ENCODE data around the gene SMAGP.
"Not testable (repeated sequence)": the region's sequence is repeated elsewhere in the genome, so short reads cannot be mapped to it uniquely, and the experiment has no call there.

SMAGP gene

GRCh38 chr12:51265024-51265423 lies 5.2 kb downstream of the SMAGP start:
- DNase-seq (ENCODE audit: low read depth in 2 of 2, low spot score in 1 of 2): no peak

GRCh38 chr12:51264297-51264696 lies 5.9 kb downstream of the SMAGP start:
- DNase-seq (ENCODE audit: low read depth in 2 of 2, low spot score in 1 of 2): no peak

- DNase-seq (ENCODE audit: low read depth in 2 of 2, low spot score in 1 of 2): no peak
Measured at GRCh38 chr12:51263341-51263740, 6.9 kb downstream of the SMAGP start.

- DNase-seq (ENCODE audit: low read depth in 2 of 2, low spot score in 1 of 2): no peak
Measured at GRCh38 chr12:51262758-51263177, 7.4 kb downstream of the SMAGP start.

- not testable (repeated sequence) for DNase-seq (ENCODE audit: low read depth in 2 of 2, low spot score in 1 of 2)
Measured at GRCh38 chr12:51259600-51259999, 10.6 kb downstream of the SMAGP start.

DNA sequence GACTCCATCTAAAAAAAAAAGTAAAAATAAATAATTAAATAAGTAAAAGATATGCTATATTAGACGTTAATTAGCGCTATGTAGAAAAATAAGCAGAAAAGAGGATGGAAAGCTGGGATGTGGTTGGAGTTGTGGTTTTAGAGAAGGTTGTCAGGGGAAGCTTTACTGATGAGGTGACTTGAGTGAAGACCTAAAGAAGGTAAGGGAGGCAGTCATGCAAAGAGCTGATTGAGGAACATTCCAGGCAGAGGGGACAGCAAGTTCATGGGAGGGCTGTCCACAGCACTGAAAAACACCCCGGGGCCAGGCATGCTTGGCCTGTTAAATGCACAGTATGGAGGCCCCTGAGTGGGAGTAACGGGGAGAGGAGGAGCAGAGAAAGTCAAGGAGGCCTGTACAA lies 15.7 kb downstream of the SMAGP start:
- no peak for DNase-seq (ENCODE audit: low read depth in 2 of 2, low spot score in 1 of 2)

DNA sequence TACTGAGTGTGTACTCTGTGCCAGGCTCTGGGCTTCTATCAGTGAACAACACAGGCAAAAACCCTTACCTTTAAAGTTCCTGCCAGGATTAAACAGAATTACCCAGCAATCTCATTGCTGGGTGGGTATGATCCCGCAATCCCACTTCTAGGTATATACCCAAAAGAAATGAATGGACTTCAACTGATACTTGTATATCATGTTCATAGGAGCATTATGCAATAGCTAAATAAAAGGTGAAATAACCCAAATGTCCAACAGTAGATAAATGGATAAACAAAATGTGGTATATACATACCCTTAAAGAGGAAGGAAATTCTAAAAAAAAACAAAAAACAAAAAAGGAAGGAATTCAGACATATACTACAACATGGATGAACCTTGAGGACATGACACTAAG lies 16.9 kb downstream of the SMAGP start:
- DNase-seq (ENCODE audit: low read depth in 2 of 2, low spot score in 1 of 2): no peak

DNA sequence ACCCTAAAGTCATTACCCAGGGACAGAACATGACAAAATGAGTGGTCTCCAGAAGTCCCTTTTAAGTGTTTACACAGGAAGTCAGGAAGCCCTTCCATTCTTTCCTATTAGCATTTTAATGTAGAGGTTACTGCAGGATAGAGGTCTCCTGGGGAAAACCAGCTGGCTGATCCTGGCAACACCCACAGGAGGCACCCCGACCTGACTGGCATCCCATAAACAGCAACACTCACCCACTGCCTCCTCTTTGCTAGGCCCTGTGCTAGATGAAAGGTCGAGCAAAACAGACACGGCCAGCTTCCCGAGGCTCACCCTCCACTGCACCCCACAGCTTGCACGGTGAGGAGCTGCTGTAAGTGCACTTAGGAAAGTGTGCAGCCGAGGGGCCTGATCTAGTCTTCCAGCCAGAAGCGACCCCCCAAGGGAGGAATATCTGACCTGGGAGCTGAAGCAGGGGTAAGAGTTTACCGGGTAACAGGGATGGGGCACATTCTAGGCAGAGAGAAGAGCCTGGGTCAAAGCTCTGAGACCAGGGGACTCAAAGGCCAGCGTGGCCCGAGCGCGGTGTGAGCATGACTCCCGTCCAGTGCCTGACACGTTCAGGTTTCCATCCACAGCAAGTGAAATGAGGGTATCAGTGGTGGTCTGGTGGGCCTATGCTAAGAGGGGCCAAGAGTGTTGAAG lies 22.6 kb downstream of the SMAGP start:
- no peak for DNase-seq (ENCODE audit: low read depth in 2 of 2, low spot score in 1 of 2)

DNA sequence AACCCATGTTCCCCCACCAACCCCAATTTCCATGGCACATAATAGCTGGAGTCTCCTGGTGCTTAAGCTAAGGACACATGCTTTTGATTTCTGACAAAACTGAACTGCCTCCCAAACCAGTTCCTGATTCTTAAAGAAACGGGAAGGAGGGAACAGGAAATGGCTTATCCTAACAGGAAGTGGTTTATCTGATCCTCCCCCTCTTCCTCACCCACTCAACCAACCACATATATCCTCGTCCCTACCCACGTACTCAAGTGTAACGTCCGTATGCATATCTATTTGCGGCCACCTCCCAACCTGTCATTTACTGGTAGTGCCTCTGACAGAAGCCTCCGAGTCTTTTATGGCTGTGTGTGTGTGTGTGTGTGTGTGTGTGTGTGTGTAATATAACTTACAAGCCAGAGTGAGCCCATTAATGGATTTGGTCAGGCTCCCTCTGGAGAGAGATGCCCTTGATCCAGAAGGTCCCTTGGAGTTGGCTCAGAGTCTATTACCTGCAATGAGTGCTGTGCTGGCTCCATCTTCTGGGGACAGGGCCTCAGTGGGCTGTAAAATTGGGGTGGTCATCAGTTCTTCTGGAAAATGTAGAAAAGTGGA lies 23.9 kb downstream of the SMAGP start:
- DNase-seq (ENCODE audit: low read depth in 2 of 2, low spot score in 1 of 2): peak in 1 of 2 donors; percentile 4

GRCh38 chr12:51245476-51246253 lies 24.6 kb downstream of the SMAGP start:
- DNase-seq (ENCODE audit: low read depth in 2 of 2, low spot score in 1 of 2): no peak

DNA sequence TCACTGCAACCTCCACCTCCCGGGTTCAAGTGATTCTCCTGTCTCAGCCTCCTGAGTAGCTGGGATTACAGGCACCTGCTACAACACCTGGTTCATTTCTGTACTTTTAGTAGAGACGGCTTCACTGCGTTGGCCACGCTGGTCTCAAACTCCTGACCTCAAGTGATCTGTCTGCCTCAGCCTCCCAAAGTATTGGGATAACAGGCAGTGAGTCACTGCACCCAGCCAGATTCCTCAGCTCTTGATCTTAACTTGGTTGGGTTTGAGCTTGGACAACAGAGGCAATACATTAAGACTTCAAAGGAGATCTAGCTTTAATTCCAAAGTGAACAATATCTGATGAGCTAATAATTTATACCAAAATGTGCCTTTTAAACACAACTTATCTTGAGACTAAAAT lies 25.9 kb downstream of the SMAGP start:
- DNase-seq (ENCODE audit: low read depth in 2 of 2, low spot score in 1 of 2): no peak

DNA sequence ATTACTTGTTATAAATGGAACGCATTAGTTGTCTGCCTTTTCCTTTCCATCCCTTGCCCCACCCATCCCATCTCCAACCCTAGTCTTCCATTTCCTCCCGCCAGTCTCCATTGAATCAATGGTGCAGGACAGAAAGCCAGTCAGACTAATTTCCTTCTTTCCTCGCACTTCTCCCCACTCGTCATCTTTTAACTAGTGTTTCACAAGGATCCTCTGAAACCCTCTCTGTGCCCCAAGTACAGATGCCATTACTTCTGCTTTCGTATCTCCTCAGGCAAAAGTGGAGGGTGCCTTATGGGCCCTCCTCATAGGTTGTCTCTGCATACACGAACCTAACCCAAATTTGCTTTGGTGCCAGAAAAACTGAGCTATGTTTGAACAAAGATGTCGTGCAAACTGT lies 27.3 kb downstream of the SMAGP start:
- no peak for DNase-seq (ENCODE audit: low read depth in 2 of 2, low spot score in 1 of 2)

- DNase-seq (ENCODE audit: low read depth in 2 of 2, low spot score in 1 of 2): no peak
Measured at GRCh38 chr12:51242120-51242519, 28.1 kb downstream of the SMAGP start.

DNA sequence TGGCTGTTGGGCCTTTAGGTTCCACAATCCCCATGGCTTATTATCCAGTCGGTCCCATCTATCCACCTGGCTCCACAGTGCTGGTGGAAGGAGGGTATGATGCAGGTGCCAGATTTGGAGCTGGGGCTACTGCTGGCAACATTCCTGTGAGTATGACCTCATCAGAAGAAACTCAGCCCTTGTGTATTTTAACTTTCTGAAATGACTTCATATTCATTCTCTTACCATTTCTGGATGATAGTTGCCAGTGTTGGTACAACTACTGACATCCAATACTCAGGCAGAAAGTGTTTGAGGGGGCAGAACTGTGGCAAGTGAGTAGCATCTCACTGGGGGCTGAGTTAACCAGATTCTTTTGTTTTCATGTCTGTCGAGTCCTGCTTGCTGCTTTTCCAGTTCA lies 29.2 kb downstream of the SMAGP start:
- DNase-seq (ENCODE audit: low read depth in 2 of 2, low spot score in 1 of 2): no peak

DNA sequence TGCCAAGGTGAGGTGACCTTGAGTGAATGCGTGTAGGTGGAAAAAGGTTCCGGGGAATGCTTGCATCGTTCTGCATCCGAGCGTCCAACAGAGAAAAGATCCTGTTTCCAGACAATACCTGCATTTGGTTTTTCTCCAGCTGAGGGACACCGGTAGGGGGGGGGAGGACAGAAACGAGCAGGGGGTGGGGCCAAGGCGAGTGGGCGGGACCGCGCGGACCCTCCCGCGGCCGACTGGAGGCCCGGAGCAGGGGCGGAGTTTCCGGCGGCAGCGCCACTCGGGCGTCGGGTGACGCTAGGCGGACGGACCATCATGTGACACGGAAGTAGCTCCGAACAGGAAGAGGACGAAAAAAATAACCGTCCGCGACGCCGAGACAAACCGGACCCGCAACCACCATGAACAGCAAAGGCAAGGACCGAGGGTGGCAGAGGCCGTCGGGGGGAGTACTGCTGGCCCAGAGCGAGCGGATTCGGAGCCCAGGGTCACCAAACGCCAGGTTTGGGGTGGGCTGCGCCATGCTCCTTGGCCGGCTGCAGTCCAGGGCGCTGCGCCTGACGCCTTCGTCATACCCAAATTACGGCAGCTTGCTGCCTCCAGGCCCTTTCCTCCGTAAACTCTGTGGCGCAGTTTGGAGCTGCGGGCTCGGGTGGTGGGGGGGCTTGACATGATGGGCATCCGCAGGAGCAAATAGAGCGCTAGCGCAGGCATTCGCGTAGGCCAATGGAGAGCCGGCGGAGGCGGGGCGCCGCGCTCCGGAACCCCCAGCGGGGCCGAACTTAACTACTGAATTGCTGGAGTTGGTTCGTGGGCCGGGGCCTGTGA lies 31.5 kb downstream of the SMAGP start, which contains the start of gene DAZAP2:
Gene DAZAP2, plus strand, starts transcription at position 317 of the 825 bp plus-strand sequence. Its CDS starts 82 bp downstream, at position 399.
- peak; percentile 77 to 91 for DNase-seq (ENCODE audit: low read depth in 2 of 2, low spot score in 1 of 2)

DNA sequence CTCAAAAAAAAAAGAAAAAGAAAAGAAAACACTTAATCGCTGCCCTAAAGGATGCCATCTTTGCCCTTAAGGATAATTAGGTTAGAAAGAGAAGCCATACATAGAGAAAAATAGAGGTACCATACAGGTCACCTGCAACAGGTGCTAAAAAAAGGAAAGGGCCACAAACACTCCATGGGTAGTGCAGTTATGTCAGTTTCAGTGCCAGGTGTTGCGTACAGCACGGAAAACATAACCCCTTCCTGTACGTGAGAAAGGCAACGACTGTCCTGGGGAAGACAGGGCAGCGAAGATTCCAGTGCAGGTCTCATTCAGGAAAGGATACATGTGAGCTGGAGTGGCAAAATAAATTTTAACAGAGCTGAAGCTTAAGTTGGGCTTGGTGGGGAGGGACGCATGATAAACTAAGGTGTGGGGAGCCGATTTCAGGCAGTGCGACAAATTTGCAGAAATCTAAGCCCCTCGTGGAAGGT lies 32.1 kb downstream of the SMAGP start:
- DNase-seq (ENCODE audit: low read depth in 2 of 2, low spot score in 1 of 2): no peak

DNA sequence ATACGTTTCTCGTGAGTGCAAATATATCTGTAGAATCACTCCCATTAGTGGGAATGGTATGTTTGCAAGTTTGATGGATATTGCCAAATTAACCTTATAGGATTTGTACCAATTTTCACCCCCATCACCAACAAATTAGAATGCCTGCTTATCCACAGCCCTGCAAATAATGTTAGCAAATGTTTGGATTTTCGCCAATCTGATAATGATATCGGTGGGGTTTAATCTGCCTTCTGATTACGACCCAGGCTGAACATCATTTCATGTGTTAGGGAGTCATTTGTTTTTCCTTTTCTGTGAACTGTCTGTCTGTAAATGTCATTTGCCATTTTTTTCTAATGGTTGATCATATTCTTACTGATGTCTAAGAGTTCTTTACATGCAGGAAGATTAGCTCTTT lies 35.7 kb downstream of the SMAGP start:
- DNase-seq (ENCODE audit: low read depth in 2 of 2, low spot score in 1 of 2): no peak

GRCh38 chr12:51232642-51233041 lies 37.6 kb downstream of the SMAGP start:
- DNase-seq (ENCODE audit: low read depth in 2 of 2, low spot score in 1 of 2): no peak

DNA sequence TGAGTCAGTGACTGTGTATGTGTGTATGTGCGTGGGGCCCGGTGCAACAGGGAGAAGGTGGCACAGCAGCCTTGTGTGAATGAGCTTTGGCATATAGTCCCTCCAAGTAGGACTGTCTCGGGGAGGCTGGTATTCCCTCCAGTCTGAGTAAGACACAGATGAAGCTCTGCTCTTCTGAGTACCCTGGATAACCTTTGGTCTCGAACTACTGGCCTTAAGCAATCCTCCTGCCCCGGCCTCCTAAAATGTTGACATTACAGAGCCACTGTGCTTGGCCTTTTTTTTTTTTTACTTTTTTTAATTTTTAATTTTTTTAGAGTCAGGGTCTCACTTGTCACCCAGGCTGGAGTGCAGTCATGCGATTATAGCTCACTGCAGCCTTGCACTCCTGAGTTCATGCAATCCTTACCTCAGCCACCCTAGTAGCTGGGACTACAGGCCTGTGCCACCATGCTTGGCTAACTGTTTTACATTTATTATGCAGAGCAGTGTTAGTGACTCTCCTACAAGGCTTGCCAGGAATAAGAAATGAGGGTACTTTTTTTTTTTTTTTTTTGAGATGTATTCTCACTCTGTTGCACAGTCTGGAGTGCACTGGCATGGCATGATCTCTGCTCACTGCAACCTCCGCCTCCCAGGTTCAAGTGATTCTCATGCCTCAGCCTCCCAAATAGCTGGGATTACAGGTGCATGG lies 41.0 kb downstream of the SMAGP start:
- no peak for DNase-seq (ENCODE audit: low read depth in 2 of 2, low spot score in 1 of 2)

GRCh38 chr12:51227962-51228361 lies 42.3 kb downstream of the SMAGP start:
- no peak for DNase-seq (ENCODE audit: low read depth in 2 of 2, low spot score in 1 of 2)

- DNase-seq (ENCODE audit: low read depth in 2 of 2, low spot score in 1 of 2): not testable (repeated sequence)
Measured at GRCh38 chr12:51227112-51227511, 43.1 kb downstream of the SMAGP start.
